IMR-90 (cell line): Measurements from ENCODE around the gene PELO. TPM values are rescaled to one million over a fixed set of nuclear protein-coding genes. Genes with fewer than 3 reads are reported as not detected.

Source experiments
- ATAC-seq: fragments of 200-7000 bp; cut with Tn5 transposase; 2 replicates; pipeline ENCODE4 v1.9.1; 2020; ENCODE audit warnings: low read depth, mild to moderate bottlenecking, moderate library complexity
- BruUV-seq: library from RNA; stranded (reverse); fragments of 400-500 nt; replicated peaks from 2 replicates; lab custom pipeline; 2021; lab: Mats Ljungman, UMichigan
- CTCF ChIA-PET: fragments of 300-600 bp; formaldehyde crosslinking; extraction: SDS; loops from one replicate; lab custom pipeline; 2021; ENCODE audit warnings: antibody characterized with exemption; lab: Yijun Ruan, JAX
- POLR2A ChIA-PET: fragments of 300-600 bp; sonication (Branson Sonifier 250); formaldehyde crosslinking; loops from one replicate; lab custom pipeline; 2022; ENCODE audit warnings: antibody characterized with exemption; ENCODE audit not compliant: unreplicated experiment; lab: Charles Lee
- DNase-seq: peaks from one replicate; pipeline ENCODE4 v3.0.0; 2013
- H2AFZ ChIP-seq: replicated peaks from 2 replicates; pipeline ENCODE3; 2013; ENCODE audit warnings: low read length, mild to moderate bottlenecking; ENCODE audit not compliant: poor library complexity
- H2AK5ac ChIP-seq: 2 replicates; pipeline ENCODE4 v1.6.1; 2013; ENCODE audit warnings: low read depth, low read length, inconsistent platforms
- H2AK9ac ChIP-seq: replicated peaks from 2 replicates; pipeline ENCODE3; 2013; ENCODE audit warnings: mild to moderate bottlenecking, low read depth, low read length, moderate library complexity; ENCODE audit not compliant: poor library complexity
- H2BK120ac ChIP-seq: 2 replicates; pipeline ENCODE4 v1.6.1; 2013; ENCODE audit warnings: low read depth, low read length, inconsistent platforms
- H2BK15ac ChIP-seq: 3 replicates; pipeline ENCODE4 v1.6.1; 2013; ENCODE audit warnings: low read depth, low read length, inconsistent platforms
- H2BK20ac ChIP-seq: 2 replicates; pipeline ENCODE4 v1.6.1; 2013; ENCODE audit warnings: low read depth, mild to moderate bottlenecking, inconsistent platforms, low read length, moderate library complexity
- H2BK5ac ChIP-seq: 2 replicates; pipeline ENCODE4 v1.6.1; 2013; ENCODE audit warnings: mild to moderate bottlenecking, low read depth, low read length, inconsistent platforms; ENCODE audit not compliant: poor library complexity, severe bottlenecking
- H3K14ac ChIP-seq: replicated peaks from 2 replicates; pipeline ENCODE4 v1.6.1; 2013; ENCODE audit warnings: low read depth, low read length, inconsistent platforms
- H3K18ac ChIP-seq: 2 replicates; pipeline ENCODE4 v1.6.1; 2013; ENCODE audit warnings: low read depth, low read length, control low read depth
- H3K23ac ChIP-seq: 2 replicates; pipeline ENCODE4 v1.6.1; 2013; ENCODE audit warnings: low read depth, low read length, inconsistent platforms
- H3K27ac ChIP-seq: 2 replicates; pipeline ENCODE4 v1.5.1; 2013; ENCODE audit warnings: mild to moderate bottlenecking, control low read depth, low read length; ENCODE audit not compliant: insufficient read depth
- H3K27me3 ChIP-seq: 2 replicates; pipeline ENCODE4 v1.6.1; 2013; ENCODE audit warnings: low read length; ENCODE audit not compliant: control insufficient read depth, insufficient read depth
- H3K36me3 ChIP-seq: 2 replicates; pipeline ENCODE4 v1.6.1; 2013; ENCODE audit warnings: low read length, mixed read lengths; ENCODE audit not compliant: control insufficient read depth, insufficient read depth
- H3K4ac ChIP-seq: 2 replicates; pipeline ENCODE4 v1.6.1; 2013; ENCODE audit warnings: low read depth, low read length, inconsistent platforms
- H3K4me1 ChIP-seq: 2 replicates; pipeline ENCODE4 v1.6.1; 2013; ENCODE audit warnings: low read length, mixed read lengths; ENCODE audit not compliant: control insufficient read depth, insufficient read depth
- H3K4me2 ChIP-seq: 2 replicates; pipeline ENCODE4 v1.6.1; 2013; ENCODE audit warnings: low read depth, mild to moderate bottlenecking, control low read depth, low read length, moderate library complexity
- H3K4me3 ChIP-seq: 2 replicates; pipeline ENCODE4 v1.5.1; 2013; ENCODE audit warnings: low read depth, mild to moderate bottlenecking, control low read depth, low read length, moderate library complexity; ENCODE audit not compliant: insufficient read depth
- H3K56ac ChIP-seq: 2 replicates; pipeline ENCODE4 v1.6.1; 2013; ENCODE audit warnings: low read length, inconsistent platforms; ENCODE audit not compliant: insufficient read depth; ENCODE audit errors: extremely low read depth
- H3K79me1 ChIP-seq, 2 experiments: 2 replicates each; pipeline ENCODE4 v1.6.1; 2013; ENCODE audit warnings: low read length in 2 of 2, inconsistent platforms in 1 of 2, low read depth in 1 of 2
- H3K9ac ChIP-seq: 2 replicates; pipeline ENCODE4 v1.6.1; 2013; ENCODE audit warnings: low read depth, low read length, control low read depth
- H3K9me1 ChIP-seq: 2 replicates; pipeline ENCODE4 v1.6.1; 2013; ENCODE audit warnings: low read length, inconsistent platforms; ENCODE audit not compliant: insufficient read depth
- H3K9me3 ChIP-seq: 2 replicates; pipeline ENCODE4 v1.6.1; 2013; ENCODE audit warnings: low read length; ENCODE audit not compliant: control insufficient read depth, insufficient read depth
- H4K20me1 ChIP-seq: 2 replicates; pipeline ENCODE4 v1.6.1; 2013; ENCODE audit warnings: low read length, inconsistent platforms; ENCODE audit not compliant: insufficient read depth
- H4K5ac ChIP-seq: 2 replicates; pipeline ENCODE4 v1.6.1; 2013; ENCODE audit warnings: mild to moderate bottlenecking, low read depth, low read length, control low read depth
- H4K8ac ChIP-seq, 2 experiments: 2 replicates each; pipeline ENCODE4 v1.6.1; 2013; ENCODE audit warnings: low read depth in 2 of 2, low read length in 2 of 2, control low read depth in 1 of 2, inconsistent platforms in 1 of 2
- H4K91ac ChIP-seq: 2 replicates; pipeline ENCODE4 v1.6.1; 2013; ENCODE audit warnings: low read depth, low read length, inconsistent platforms; ENCODE audit not compliant: insufficient read depth
- FOS ChIP-seq: fragments of 150-350 bp; IDR thresholded peaks from 2 replicates; pipeline ENCODE4 v1.6.1; 2016; ENCODE audit warnings: low read depth, low read length
- POLR2A ChIP-seq: IDR thresholded peaks from 2 replicates; pipeline ENCODE4 v1.6.1; 2012; ENCODE audit warnings: mild to moderate bottlenecking, low read depth, low read length
- RFX5 ChIP-seq: IDR thresholded peaks from 2 replicates; pipeline ENCODE4 v1.8.0; 2012; ENCODE audit warnings: low read depth, mild to moderate bottlenecking, low read length, moderate library complexity
- WGBS, 2 experiments: methylation state at CpG; one replicate each; pipeline versions ENCODE4 v1.1.5 to v1.1.7; 2013; ENCODE audit warnings: missing lambda C conversion rate in 2 of 2; ENCODE audit not compliant: insufficient read length in 1 of 2; ENCODE audit errors: extremely low coverage in 2 of 2; 5-methylcytosine and 5-hydroxymethylcytosine counted together
- dilution Hi-C: fragments of 300-500 bp; cut with HindIII; formaldehyde crosslinking; loops from one replicate; pipeline ENCODE4 v1.14.3; 2018; ENCODE audit warnings: low sequenced_read_pairs; ENCODE audit not compliant: unreplicated experiment
- in situ Hi-C: fragments of 300-500 bp; cut with MboI; formaldehyde crosslinking; loops from 3 replicates; pipeline ENCODE4 v1.14.3; 2019; ENCODE audit warnings: low sequenced_read_pairs, inconsistent platforms, mixed read lengths
- intact Hi-C: fragments of 100-400 bp; cut with micrococcal nuclease; formaldehyde crosslinking; loops from 2 replicates; pipeline ENCODE4 v1.10.0; 2022
- polyA plus RNA-seq, 3 experiments: library from polyadenylated mRNA; depleted of rRNA; stranded (reverse); fragments of >200 nt; gene quantifications; 2 replicates each; pipeline ENCODE4 v1.2.3, GENCODE V29; 2012; ENCODE audit warnings: low replicate concordance in 1 of 3
- total RNA-seq: library from RNA; depleted of rRNA; stranded (reverse); fragments of >200 nt; gene quantifications from 2 replicates; pipeline ENCODE4 v1.2.3, GENCODE V29; 2012

The PELO gene
- total and polyA plus RNA-seq, 2 of the 4 experiments (the other 2 are of a cell fraction), result 42.4 to 48.9 TPM

GRCh38 chr5:52770287-52770939 lies 17.3 kb upstream of the PELO start:
- H3K9ac ChIP-seq, result no peak overlapping the region
- no peak overlapping the region for H4K5ac ChIP-seq
- H2AFZ ChIP-seq, result no peak overlapping the region
- H2BK20ac ChIP-seq, result no peak overlapping the region
- no TSS peak for BruUV-seq
- intact Hi-C loops, result no loop called here
- H3K9me1 ChIP-seq, result no peaks in the 10 kb centered on the region
- TF ChIP-seq RFX5 (no peak), POLR2A (no peak), FOS (no peak)
- H3K4me3 ChIP-seq, result no peak overlapping the region
- H3K4me2 ChIP-seq, result no peak overlapping the region
- no peak overlapping the region for H2BK15ac ChIP-seq
- H2BK120ac ChIP-seq, result no peak overlapping the region
- no peaks in the 10 kb centered on the region for H3K4me1 ChIP-seq
- dilution Hi-C loops, result no loop called here
- no peak for ATAC-seq
- no peak overlapping the region for H2AK9ac ChIP-seq
- H3K23ac ChIP-seq, result no peak overlapping the region
- H2AK5ac ChIP-seq, result no peak overlapping the region
- H4K20me1 ChIP-seq, result no peaks in the 10 kb centered on the region
- H3K14ac ChIP-seq, result no peak overlapping the region
- no peak overlapping the region for H3K56ac ChIP-seq
- DNase-seq, result no peak
- in situ Hi-C loops, result no loop called here
- no peaks in the 10 kb centered on the region for H3K27me3 ChIP-seq
- no peaks in the 10 kb centered on the region for H3K79me1 ChIP-seq
- H3K4ac ChIP-seq, result no peak overlapping the region
- no peak overlapping the region for H2BK5ac ChIP-seq
- no peak overlapping the region for H3K18ac ChIP-seq
- no CpG with 5 or more reads among the region's 4 CpGs for WGBS, 2 experiments
- H4K91ac ChIP-seq, result no peak overlapping the region
- ChIA-PET POLR2A (no interaction called here), CTCF (no interaction called here)
- H3K9me3 ChIP-seq, result no peaks in the 10 kb centered on the region
- no peaks in the 10 kb centered on the region for H3K36me3 ChIP-seq
- no peak overlapping the region for H3K27ac ChIP-seq
- H4K8ac ChIP-seq, result no peak overlapping the region
